GM23248 (cell line): ENCODE results near the gene MEX3D. TPM values are rescaled to one million over a fixed set of nuclear protein-coding genes. Genes with fewer than 3 reads are reported as not detected.
"Not testable (repeated sequence)": the region's sequence is repeated elsewhere in the genome, so short reads cannot be mapped to it uniquely, and the experiment has no call there.

ENCODE experiments used
- DNase-seq: peaks from one replicate; pipeline ENCODE4 v3.0.0-alpha.2; 2015
- H2AFZ ChIP-seq: fragments of 200-600 bp; sonication (generic); 2 replicates; pipeline ENCODE4 v1.6.1; 2016; ENCODE audit warnings: antibody characterized with exemption
- H3F3A ChIP-seq: fragments of 200-600 bp; sonication (generic); 2 replicates; pipeline ENCODE4 v1.6.1; 2016; ENCODE audit warnings: mild to moderate bottlenecking, antibody characterized with exemption, mixed run types; ENCODE audit not compliant: insufficient read depth
- H3K27ac ChIP-seq: fragments of 200-600 bp; sonication (generic); 2 replicates; pipeline ENCODE4 v1.5.1; 2016; ENCODE audit warnings: mild to moderate bottlenecking
- H3K27me3 ChIP-seq: fragments of 200-600 bp; sonication (generic); replicated peaks from 2 replicates; pipeline ENCODE4 v1.6.1; 2016; ENCODE audit warnings: mild to moderate bottlenecking; ENCODE audit not compliant: insufficient read depth
- H3K36me3 ChIP-seq: fragments of 200-600 bp; sonication (generic); 2 replicates; pipeline ENCODE4 v1.6.1; 2016; ENCODE audit warnings: low read depth, mild to moderate bottlenecking
- H3K4me1 ChIP-seq: fragments of 200-600 bp; sonication (generic); 2 replicates; pipeline ENCODE4 v1.6.1; 2016; ENCODE audit warnings: mild to moderate bottlenecking; ENCODE audit not compliant: insufficient read depth
- H3K4me2 ChIP-seq: fragments of 200-600 bp; sonication (generic); one replicate; pipeline ENCODE4 v1.6.1; 2016; ENCODE audit warnings: mild to moderate bottlenecking; ENCODE audit not compliant: unreplicated experiment
- H3K4me3 ChIP-seq: fragments of 200-600 bp; sonication (generic); 2 replicates; pipeline ENCODE4 v1.5.1; 2016; ENCODE audit warnings: mild to moderate bottlenecking
- H3K79me2 ChIP-seq: fragments of 200-600 bp; sonication (generic); 2 replicates; pipeline ENCODE4 v1.6.1; 2016; ENCODE audit warnings: mild to moderate bottlenecking; ENCODE audit not compliant: insufficient read depth
- H3K9ac ChIP-seq: fragments of 200-600 bp; sonication (generic); 2 replicates; pipeline ENCODE4 v1.6.1; 2016; ENCODE audit warnings: mild to moderate bottlenecking
- H3K9me2 ChIP-seq: fragments of 200-600 bp; sonication (generic); 2 replicates; pipeline ENCODE4 v1.6.1; 2016; ENCODE audit warnings: mixed run types, mild to moderate bottlenecking, moderate library complexity; ENCODE audit not compliant: insufficient read depth
- H3K9me3 ChIP-seq: fragments of 200-600 bp; sonication (generic); one replicate; pipeline ENCODE4 v1.6.1; 2017; ENCODE audit warnings: low read depth
- H4K20me1 ChIP-seq: fragments of 200-600 bp; sonication (generic); 2 replicates; pipeline ENCODE4 v1.6.0; 2016; ENCODE audit not compliant: insufficient read depth
- EZH2 ChIP-seq: fragments of 200-600 bp; sonication (generic); IDR thresholded peaks from 2 replicates; pipeline ENCODE4 v1.6.1; 2018; ENCODE audit warnings: antibody characterized with exemption, mild to moderate bottlenecking; ENCODE audit not compliant: insufficient read depth, poor library complexity, severe bottlenecking
- EZH2phosphoT487 ChIP-seq: fragments of 200-600 bp; sonication (generic); IDR thresholded peaks from 2 replicates; pipeline ENCODE4 v1.6.1; 2018; ENCODE audit warnings: antibody characterized with exemption, moderate library complexity, mild to moderate bottlenecking, low read depth; ENCODE audit not compliant: insufficient read depth
- WGBS, 2 experiments: methylation state at CpG; one replicate each; pipeline ENCODE4 v1.1.6; 2015 to 2017; ENCODE audit warnings: low lambda C conversion rate in 2 of 2, low coverage in 1 of 2; ENCODE audit errors: missing lambda C conversion rate in 2 of 2; 5-methylcytosine and 5-hydroxymethylcytosine counted together
- in situ Hi-C: fragments of 300-500 bp; cut with MboI; formaldehyde crosslinking; loops from 2 replicates; pipeline ENCODE4 v1.15.0; 2020
- polyA plus RNA-seq: library from polyadenylated mRNA; unstranded; fragments of >200 nt; fragmentation: Nextera tagmentation; extraction: Ambion mirVana; gene quantifications from 2 replicates; pipeline ENCODE4 v1.2.1, GENCODE V29; 2016
- total RNA-seq: library from RNA; depleted of rRNA; stranded (reverse); fragments of >200 nt; shearing (Covaris generic); gene quantifications from 2 replicates; pipeline ENCODE4 v1.2.3, GENCODE V29; 2014

The MEX3D gene
- total and polyA plus RNA-seq, 2 experiments from 2014 or later, result 2.6 to 50.3 TPM

DNA sequence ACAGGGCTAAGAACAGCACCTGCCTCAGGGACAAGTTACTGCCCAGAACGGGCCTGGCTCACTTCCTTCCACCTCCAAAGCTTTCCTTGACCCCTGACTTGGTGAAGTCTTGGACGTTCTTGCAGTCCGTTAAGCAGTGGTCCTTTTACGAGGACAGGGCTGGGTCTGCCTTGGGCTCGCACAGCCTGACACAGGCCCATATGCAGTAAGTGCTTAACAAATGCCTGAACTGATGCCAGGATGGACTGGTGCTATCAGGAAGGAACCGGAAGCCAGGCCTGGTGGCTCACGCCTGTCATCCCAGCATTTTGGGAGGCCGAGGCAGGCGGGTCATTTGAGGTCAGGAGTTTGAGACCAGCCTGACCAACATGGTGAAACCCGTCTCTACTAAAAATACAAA lies 46.1 kb downstream of the MEX3D start:
- TF ChIP-seq EZH2phosphoT487 (no peak), EZH2 (no peak)
- Histone ChIP-seq H3K27me3 (peaks cover 16% of the 10 kb centered on the region; the same call in 1 of the 2 replicates), H3K9me2 (no peaks in the 10 kb centered on the region), H4K20me1 (no peaks in the 10 kb centered on the region), H3K79me2 (no peaks in the 10 kb centered on the region), H3K9me3 (no peaks in the 10 kb centered on the region), H3K36me3 (no peaks in the 10 kb centered on the region), H3F3A (no peaks in the 10 kb centered on the region), H3K4me3 (no peak overlapping the region), H3K4me2 (no peak overlapping the region), H3K27ac (no peak overlapping the region), H2AFZ (no peak overlapping the region), H3K9ac (no peak overlapping the region), H3K4me1 (no peaks in the 10 kb centered on the region)
- in situ Hi-C loops, result no loop called here
- DNase-seq, result no peak
- WGBS, 2 experiments, result 63 to 72% methylated on average over 10 of the region's 10 CpGs

- whole genome bisulfite sequencing, 2 experiments, result 36 to 42% methylated on average over 8 to 12 of the region's 14 CpGs
- Histone ChIP-seq H3K27ac (no peak overlapping the region), H4K20me1 (no peaks in the 10 kb centered on the region), H3K4me1 (no peaks in the 10 kb centered on the region), H2AFZ (no peak overlapping the region), H3K79me2 (no peaks in the 10 kb centered on the region), H3K27me3 (peaks cover 16% of the 10 kb centered on the region; the same call in 1 of the 2 replicates), H3K4me3 (no peak overlapping the region), H3K9me3 (no peaks in the 10 kb centered on the region), H3K36me3 (no peaks in the 10 kb centered on the region), H3K9ac (no peak overlapping the region), H3F3A (no peaks in the 10 kb centered on the region), H3K9me2 (no peaks in the 10 kb centered on the region), H3K4me2 (no peak overlapping the region)
- no peak for DNase-seq
- no peak for TF ChIP-seq EZH2phosphoT487
- no peak for TF ChIP-seq EZH2
- in situ Hi-C loops, result no loop called here
Measured at GRCh38 chr19:1521636-1522035, 46.5 kb downstream of the MEX3D start.

DNA sequence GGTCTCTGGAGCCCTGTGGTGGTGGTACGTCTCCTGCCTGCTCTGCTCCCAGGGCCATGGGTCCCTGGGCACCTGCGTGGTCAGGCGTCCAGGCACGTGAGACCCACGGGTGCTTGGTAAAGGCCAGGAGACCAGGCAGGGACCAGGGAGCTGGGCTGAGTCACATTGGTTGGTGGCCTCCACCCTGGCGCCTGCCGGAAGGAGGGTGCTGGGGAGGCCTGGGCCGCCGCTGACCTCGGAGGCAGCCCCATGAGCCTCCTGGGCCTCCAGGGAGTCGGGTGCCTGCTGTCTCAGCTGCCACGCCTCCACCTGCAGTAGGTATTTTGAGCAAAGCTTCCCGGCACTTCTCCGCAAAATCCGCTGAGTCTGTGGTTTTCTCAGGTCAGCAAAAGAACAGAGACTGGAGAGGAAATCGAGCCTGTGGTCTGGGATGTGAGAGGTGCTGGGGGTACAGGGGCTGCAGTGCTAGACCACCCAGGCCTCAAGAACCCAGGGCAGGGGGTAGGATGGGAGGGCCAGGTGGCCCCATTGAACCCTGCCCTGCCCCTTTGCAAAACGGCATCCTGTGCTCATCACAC lies 47.8 kb downstream of the MEX3D start:
- no peak for DNase-seq
- no peak overlapping the region for H3K4me3 ChIP-seq
- no peaks in the 10 kb centered on the region for H3K9me2 ChIP-seq
- H3K9me3 ChIP-seq, result no peaks in the 10 kb centered on the region
- H4K20me1 ChIP-seq, result no peaks in the 10 kb centered on the region
- H3K79me2 ChIP-seq, result no peaks in the 10 kb centered on the region
- H3K4me1 ChIP-seq, result no peaks in the 10 kb centered on the region
- TF ChIP-seq EZH2phosphoT487 (no peak), EZH2 (no peak)
- in situ Hi-C loops, result no loop called here
- peaks cover 16% of the 10 kb centered on the region; the same call in 1 of the 2 replicates for H3K27me3 ChIP-seq
- H3F3A ChIP-seq, result no peaks in the 10 kb centered on the region
- H3K4me2 ChIP-seq, result no peak overlapping the region
- no peak overlapping the region for H3K27ac ChIP-seq
- no peak overlapping the region for H3K9ac ChIP-seq
- WGBS, 2 experiments, result 68 to 71% methylated on average over 15 to 17 of the region's 17 CpGs
- H2AFZ ChIP-seq, result no peak overlapping the region
- H3K36me3 ChIP-seq, result no peaks in the 10 kb centered on the region

DNA sequence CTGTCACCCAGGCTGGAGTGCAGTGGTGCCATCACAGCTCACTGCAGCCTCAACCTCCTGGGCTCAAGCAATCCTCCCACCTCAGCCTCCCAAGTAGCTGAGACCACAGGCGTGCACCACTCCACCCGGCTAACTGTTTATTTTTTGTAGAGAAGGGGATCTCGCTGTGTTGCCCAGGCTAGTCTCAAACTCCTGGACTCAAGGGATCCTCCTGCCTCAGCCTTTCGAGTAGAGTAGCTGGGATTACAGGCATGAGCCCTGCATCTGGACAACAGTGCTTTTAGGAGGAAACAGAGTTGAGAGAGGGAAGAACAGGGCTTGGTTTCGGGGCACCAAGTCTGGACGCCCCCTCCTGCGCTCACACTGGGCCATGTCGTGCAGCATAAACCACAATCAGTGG lies 48.3 kb downstream of the MEX3D start:
- peaks cover 12% of the 10 kb centered on the region; the same call in 1 of the 2 replicates for H3K27me3 ChIP-seq
- H3K79me2 ChIP-seq, DNase-seq, H3K4me2 ChIP-seq, H4K20me1 ChIP-seq, H3K36me3 ChIP-seq, H2AFZ ChIP-seq, H3K4me3 ChIP-seq, in situ Hi-C loops, H3F3A ChIP-seq, H3K4me1 ChIP-seq, H3K9ac ChIP-seq, H3K27ac ChIP-seq, H3K9me3 ChIP-seq, H3K9me2 ChIP-seq: not testable (repeated sequence)
- WGBS, 2 experiments, result 70 to 78% methylated on average over 8 of the region's 8 CpGs

GRCh38 chr19:1518471-1518870 lies 49.7 kb downstream of the MEX3D start:
- Histone ChIP-seq H3K4me1 (no peaks in the 10 kb centered on the region), H3F3A (no peaks in the 10 kb centered on the region), H2AFZ (no peak overlapping the region), H3K4me3 (no peak overlapping the region), H3K4me2 (no peak overlapping the region), H3K27me3 (peaks cover 3% of the 10 kb centered on the region; the same call in 1 of the 2 replicates), H4K20me1 (no peaks in the 10 kb centered on the region), H3K36me3 (no peaks in the 10 kb centered on the region), H3K9ac (no peak overlapping the region), H3K79me2 (no peaks in the 10 kb centered on the region), H3K9me3 (no peaks in the 10 kb centered on the region), H3K9me2 (no peaks in the 10 kb centered on the region), H3K27ac (no peak overlapping the region)
- TF ChIP-seq EZH2phosphoT487 (no peak), EZH2 (no peak)
- no peak for DNase-seq
- in situ Hi-C loops, result no loop called here
- 49 to 58% methylated on average over 4 of the region's 4 CpGs for WGBS, 2 experiments
